Measurements from ENCODE around the gene ADAM12.
A peak's percentile ranks its signal among the peaks of the same experiment; 100 is the strongest.

Gene ADAM12

GRCh38 chr10:126102636-126103035 lies 285.6 kb downstream of the ADAM12 start:
- no peak for DNase-seq

- DNase-seq, result no peak
These were observed 286.5 kb downstream of the ADAM12 start for GRCh38 chr10:126101736-126102135.

GRCh38 chr10:126101325-126101724 lies 287.0 kb downstream of the ADAM12 start:
- peak; percentile 52 for DNase-seq

- DNase-seq, result no peak
These were observed 288.9 kb downstream of the ADAM12 start for GRCh38 chr10:126099366-126099765.

GRCh38 chr10:126098226-126098581 lies 290.1 kb downstream of the ADAM12 start:
- no peak for DNase-seq

DNA sequence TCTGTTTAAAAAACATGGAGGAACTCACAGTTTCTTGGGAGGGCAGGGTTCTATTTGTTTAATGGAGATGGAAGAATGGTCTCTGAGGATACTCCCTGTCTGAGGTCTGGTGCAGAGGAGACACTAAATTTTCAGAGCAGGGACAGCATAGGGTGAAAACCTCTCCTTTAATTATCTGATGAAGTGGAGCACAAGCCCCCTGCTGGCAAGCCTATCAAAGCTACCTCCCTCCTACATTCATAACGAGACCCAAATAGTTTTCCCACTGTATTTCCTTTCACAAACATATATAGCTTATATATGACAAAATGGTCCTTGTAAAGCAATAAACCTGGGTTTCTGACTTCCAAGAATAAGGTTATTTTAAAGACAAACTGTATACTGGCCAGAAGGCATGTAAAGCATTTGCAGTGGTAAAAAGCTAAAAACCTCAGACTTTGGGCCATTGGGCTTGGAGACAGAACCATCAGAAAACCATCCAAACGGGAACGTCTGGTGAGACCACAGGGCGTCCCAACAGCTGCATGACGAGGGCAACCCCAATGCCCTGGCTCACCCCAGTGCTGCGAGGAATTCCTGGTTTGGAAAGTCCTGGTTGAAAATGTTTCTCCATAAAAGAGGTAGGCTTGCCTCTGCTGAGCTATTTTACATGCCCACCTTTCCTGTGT lies 290.6 kb downstream of the ADAM12 start:
- DNase-seq, result no peak

DNA sequence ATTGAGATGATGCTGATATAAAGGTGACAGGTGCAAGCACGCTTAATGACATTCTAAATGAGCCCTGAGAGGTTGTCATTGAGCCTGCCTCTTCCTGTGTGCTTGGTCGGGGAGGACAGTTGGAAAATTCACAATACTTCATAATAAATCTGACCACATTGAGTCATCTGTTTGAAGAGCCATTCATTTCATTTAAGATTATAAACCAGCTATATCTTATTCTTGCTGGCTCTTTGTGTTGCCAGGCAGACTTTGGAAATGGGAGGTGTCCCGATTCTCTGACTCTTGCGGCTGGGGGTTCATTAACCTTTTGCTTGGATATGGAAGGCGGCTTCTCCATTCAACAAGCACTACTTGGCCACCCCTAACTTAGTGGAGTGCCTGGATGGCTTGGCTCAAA lies 293.7 kb downstream of the ADAM12 start:
- no peak for DNase-seq

DNA sequence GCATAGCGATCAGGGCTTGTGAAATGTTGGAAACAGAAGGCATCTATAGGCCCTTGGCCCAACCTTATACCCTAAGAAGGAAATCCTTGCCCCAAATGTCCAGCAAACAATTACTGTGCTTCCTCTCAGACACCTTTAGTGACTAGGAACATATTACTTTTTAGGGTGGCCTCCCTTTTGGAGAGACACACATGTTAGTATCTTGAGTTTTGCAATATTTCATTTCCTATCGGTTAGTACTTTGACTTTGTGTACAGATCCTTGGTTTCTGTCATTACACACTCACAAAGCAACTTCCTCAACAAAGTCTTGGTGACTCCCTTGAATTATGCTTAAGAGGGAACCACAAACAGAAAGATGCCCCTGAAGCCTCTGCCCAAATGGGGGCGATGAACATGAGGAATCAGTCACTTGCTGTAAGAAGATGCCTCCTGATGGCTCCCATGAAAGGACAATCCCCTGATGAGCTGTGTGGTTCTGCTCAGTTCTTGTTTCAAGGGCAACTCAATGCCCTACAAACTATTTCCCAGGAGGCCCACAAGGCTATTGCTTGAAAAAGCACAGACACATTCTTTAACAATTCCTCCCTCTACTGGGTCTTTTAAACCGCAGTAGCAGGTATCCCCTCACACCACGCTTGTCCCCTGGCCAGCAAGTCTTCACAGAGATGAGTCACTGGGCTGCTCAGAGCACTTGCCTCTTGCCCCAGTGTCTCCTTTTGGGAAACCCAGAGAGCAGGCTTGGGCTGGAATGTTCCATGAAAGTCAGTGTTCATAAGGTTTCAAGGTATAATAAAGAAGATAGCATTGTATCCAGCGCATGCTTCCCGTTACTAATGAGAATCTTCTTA lies 295.7 kb downstream of the ADAM12 start:
- peak; percentile 40 for DNase-seq

GRCh38 chr10:126090911-126091728 lies 297.2 kb downstream of the ADAM12 start:
- DNase-seq, result peak; percentile 98

DNA sequence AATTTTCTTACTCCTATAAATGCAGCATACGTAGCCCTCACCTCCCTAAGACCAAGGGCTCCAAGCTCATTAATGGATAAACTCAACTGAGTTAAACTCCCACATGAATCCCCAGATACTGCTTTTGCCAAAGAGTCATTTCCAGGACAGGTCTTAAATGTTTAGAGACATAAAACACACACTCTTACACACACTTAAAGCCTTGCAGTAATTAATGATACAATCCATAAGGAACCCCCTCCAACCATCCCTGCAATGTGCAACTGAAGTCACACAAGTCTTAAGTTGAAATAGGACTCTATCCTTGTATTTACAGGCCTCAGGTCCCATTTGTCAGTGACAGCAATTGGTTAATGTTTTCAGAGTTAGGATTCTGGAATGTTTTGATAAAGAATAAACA lies 297.8 kb downstream of the ADAM12 start:
- DNase-seq, result no peak

DNA sequence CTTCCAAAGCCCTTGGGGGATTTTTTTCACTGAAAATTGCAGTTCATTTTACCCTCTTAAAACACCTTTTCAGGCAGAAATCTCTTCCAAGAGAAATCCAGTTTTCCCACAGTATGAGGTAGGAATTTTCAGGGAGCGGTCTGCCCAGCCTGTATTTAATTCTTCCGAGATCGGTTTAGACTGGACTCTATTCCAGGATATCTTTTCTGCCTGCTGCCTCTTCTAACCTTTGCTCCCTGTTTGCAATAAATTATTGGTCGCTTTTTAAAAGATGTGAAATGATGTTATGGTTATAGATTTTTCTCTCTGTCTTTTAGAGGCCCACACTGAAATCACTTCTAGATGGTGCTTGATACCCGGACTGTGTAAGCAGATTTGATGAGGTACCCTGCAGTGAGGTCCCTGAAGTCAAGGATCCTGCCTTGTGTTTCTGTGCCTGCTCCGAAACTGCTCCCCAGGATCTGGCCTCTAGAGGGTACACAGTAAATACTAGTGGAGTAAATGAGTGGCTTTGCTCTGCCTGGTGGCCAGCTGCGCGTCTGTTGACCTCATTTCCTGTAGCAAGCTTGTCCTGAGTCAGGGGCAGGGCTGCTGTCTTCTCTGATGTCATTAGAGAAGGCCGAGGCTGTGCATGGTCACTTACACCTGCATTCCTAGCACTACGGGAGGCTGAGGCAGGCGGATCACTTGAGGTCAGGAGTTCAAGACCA lies 300.3 kb downstream of the ADAM12 start:
- DNase-seq, result no peak

DNA sequence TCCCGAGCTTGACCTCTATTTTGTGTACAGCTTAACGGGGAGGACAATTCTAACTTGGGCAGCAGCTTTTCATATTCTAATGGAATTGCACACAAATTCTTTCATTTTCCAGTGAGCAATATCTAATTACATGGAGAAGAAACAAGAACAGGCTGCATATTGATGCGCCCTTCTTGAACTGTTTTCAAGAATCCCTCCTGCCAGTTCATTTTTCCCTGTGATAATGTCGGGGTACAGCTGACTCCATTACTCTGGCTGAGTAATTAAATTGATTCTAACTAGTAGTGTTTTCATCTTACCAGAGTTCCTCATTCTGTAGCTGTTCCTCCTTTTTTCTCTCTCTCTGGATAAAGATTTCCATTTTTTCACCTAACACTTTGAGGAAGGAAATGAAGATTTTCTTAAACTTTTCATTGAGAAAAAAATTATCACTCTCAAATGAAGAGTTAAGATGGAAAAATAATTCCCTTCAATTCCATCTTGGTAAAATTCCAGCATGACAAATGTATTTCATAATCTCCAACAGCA lies 301.1 kb downstream of the ADAM12 start:
- DNase-seq, result no peak

- no peak for DNase-seq
These were observed 302.5 kb downstream of the ADAM12 start for GRCh38 chr10:126085806-126086205.

DNA sequence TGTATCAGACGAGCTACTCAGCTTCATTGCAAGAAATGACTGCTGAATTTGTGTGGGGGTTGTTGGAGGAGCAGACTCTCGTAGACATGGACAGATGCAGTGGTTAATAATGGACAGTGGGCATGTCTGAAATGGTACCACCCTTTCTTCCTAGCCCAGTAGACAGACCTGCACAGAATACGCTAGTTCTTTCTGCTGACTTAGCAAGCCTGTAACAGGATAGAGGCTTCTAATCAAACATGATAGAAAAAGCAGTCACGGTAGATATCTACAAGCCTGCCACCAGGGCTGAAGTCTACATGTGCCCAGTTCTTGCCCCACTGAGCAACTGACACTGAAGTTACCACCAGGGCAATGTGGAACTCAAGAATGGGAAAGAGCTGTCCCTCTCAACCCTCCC lies 303.9 kb downstream of the ADAM12 start:
- no peak for DNase-seq

GRCh38 chr10:126083009-126083408 lies 305.3 kb downstream of the ADAM12 start:
- no peak for DNase-seq

DNA sequence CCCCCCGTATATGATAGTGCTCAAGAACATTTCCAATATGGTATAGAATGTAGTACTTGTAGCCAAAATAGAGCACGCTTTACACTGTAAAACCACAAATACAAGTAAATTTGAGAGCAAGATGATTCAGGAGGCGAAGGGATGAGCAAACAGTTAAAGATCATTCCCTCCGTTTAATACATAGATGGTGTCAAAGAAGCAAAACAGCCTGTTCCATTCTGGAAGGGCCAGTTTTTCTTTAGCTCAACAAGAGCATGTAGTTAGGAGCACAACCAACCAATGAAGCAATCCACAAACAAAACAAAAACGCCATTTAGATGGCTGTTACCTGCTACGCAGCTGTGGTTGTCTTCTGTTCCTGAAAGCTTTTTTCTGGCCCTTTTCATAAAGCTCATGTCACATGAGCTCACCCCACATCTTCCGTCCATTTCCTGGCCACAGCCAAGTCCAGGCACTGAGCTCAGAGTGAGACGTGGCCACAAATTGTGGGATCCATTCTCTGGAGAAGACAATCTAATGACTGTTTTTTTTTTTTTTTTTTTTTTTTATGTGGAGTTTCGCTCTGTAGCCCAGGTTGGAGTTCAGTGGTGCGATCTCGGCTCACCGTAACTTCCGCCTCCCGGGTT lies 306.3 kb downstream of the ADAM12 start:
- DNase-seq, result no peak

DNA sequence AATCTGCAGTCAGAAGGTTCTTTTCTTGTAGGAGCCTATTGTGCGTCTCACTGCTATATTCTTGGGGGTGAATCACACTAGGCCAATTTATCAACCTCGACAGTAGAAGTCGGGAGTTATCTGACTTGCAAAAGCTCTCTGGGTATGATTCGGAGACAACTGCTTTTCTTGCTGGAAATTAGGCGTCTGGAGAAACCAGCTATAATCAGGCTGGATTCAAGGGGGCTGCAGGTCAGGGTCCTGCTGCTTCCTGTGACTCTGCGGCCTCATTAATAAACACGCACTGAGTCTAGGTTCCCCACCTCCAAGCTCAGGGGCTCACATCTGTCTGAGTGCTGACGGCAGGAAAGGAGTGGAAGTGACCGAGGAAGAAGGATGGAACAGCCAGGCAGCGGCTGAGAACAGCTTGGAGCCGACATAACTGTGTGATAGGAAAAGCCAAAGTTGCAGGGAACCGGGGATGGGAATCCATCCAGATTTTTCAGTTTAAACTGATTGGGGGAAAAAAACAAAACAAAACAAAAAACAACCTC lies 307.3 kb downstream of the ADAM12 start:
- peak; percentile 85 for DNase-seq

GRCh38 chr10:126080291-126080825 lies 307.9 kb downstream of the ADAM12 start:
- no peak for DNase-seq

- no peak for DNase-seq
These were observed 313.3 kb downstream of the ADAM12 start for GRCh38 chr10:126075009-126075408.

GRCh38 chr10:126074291-126074690 lies 314.0 kb downstream of the ADAM12 start:
- no peak for DNase-seq

DNA sequence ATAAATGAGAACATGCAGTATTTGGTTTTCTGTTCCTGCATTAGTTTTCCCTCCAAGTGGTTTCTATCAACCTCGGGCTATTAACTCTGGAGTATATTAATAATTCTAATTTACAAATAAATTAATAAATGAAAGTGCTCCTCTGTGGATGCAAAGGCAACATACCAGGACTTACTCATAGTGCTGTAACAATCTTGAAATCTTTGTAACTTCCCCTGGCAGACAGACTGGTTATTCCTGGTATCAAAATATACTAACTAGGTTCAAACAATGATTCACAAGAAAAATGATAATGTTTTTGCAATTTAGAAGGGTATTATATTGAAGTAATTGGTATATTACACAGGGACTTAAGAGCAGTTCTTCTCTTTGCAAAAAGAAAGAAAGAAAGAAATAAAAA lies 314.7 kb downstream of the ADAM12 start:
- no peak for DNase-seq

DNA sequence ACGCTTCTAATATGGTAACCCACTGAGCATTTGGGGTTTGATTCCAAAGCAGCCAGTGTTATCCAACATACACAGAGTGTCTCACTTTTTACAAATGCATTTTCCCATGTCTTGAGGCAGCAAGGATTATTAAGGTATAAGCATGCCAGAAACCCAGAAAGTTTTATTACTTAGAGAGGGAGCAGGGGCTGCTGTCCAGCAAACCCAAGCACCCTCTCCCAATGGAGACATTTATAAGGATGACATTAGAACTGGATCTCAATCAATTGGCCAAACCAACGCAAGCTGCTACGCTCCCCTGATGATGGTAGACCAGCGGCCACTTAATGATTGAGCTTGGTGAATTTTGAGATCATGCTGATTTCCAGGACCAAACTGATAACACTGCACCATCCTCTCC lies 315.7 kb downstream of the ADAM12 start:
- no peak for DNase-seq

Data from fibroblast of skin of right quadriceps (primary cell).